SH-SY5Y (cell line): Measurements from ENCODE around the gene ALPI.

Source experiments
- GATA2 ChIP-seq: IDR thresholded peaks from 2 replicates; pipeline ENCODE4 v1.6.1; 2011; ENCODE audit warnings: mild to moderate bottlenecking, low read depth, low read length
- GATA3 ChIP-seq: IDR thresholded peaks from 2 replicates; pipeline ENCODE4 v1.6.1; 2011; ENCODE audit warnings: low read depth, mild to moderate bottlenecking, low read length, moderate library complexity

DNA sequence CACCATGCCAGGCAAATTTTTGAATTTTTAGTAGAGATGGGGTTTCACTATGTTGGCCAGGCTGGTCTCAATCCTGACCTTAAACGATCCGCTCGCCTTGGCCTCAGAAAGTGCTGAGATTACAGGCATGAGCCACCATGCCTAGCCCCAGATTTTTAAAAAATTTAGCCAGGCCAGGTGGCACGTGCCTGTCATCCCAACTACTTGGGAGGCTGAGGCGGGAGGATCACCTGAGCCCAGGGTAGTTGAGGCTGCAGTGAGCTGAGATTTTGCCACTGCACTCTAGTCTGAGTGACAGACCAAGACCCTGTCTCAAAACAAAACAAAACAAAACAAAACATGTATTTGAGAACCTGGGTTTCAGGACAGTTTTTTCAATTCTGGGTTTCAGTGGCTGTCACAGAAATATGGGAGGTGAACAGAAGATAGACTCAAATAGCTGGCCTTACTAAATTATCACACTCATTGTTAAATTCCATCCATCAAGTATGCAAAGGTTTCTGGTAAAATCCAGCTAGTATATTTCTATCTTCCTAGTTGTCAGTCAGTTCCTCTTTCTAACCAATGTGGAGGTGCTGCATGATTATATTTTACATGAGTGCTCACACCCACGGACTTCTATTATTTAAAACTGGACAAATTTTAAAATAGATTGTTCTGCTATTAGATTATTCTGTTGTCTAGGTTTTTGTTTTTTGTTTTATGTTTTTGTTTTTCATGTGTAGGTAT lies 43.9 kb upstream of the ALPI start:
- no peak for TF ChIP-seq GATA3
- no peak for TF ChIP-seq GATA2
